GM18505 (cell line): ENCODE measurements around the gene ROS1.

Experiments used
- ATAC-seq: cut with Tn5 transposase; IDR thresholded peaks from one replicate; pipeline ENCODE4 v1.9.1; 2021; ENCODE audit not compliant: unreplicated experiment
- POLR2A ChIP-seq: IDR thresholded peaks from 4 replicates; pipeline ENCODE4 v1.6.1; 2011; ENCODE audit warnings: borderline replicate concordance; ENCODE audit not compliant: insufficient read depth, insufficient read length; ENCODE audit errors: extremely low read depth

Gene ROS1

GRCh38 chr6:117306227-117306790 lies 119.4 kb downstream of the ROS1 start:
- TF ChIP-seq POLR2A: no peak
- ATAC-seq: no peak

GRCh38 chr6:117304446-117304845 lies 121.3 kb downstream of the ROS1 start:
- no peak for ATAC-seq
- TF ChIP-seq POLR2A: no peak

- TF ChIP-seq POLR2A: no peak
- no peak for ATAC-seq
These were observed 122.4 kb downstream of the ROS1 start for GRCh38 chr6:117303323-117303722.

GRCh38 chr6:117298941-117299340 lies 126.8 kb downstream of the ROS1 start:
- ATAC-seq: no peak
- TF ChIP-seq POLR2A: no peak

- no peak for TF ChIP-seq POLR2A
- no peak for ATAC-seq
These were observed 135.4 kb downstream of the ROS1 start for GRCh38 chr6:117290173-117290846.

- TF ChIP-seq POLR2A: no peak
- no peak for ATAC-seq
These were observed 137.5 kb downstream of the ROS1 start for GRCh38 chr6:117288083-117288715.

GRCh38 chr6:117280922-117281321 lies 144.8 kb downstream of the ROS1 start:
- no peak for ATAC-seq
- no peak for TF ChIP-seq POLR2A

- TF ChIP-seq POLR2A: no peak
- no peak for ATAC-seq
These were observed 148.9 kb downstream of the ROS1 start for GRCh38 chr6:117276778-117277316.

- no peak for TF ChIP-seq POLR2A
These were observed 150.0 kb downstream of the ROS1 start for GRCh38 chr6:117275711-117276110.

GRCh38 chr6:117275205-117275604 lies 150.5 kb downstream of the ROS1 start:
- no peak for ATAC-seq
- no peak for TF ChIP-seq POLR2A

More at GRCh38 chr6:117275711-117276110, 150.0 kb downstream of the ROS1 start:
- ATAC-seq: no peak

- TF ChIP-seq POLR2A: no peak
- ATAC-seq: no peak
These were observed 152.9 kb downstream of the ROS1 start for GRCh38 chr6:117272891-117273290.

GRCh38 chr6:117272032-117272866 lies 153.5 kb downstream of the ROS1 start:
- ATAC-seq: no peak
- no peak for TF ChIP-seq POLR2A
